H1 (cell line): Measurements from ENCODE around the gene OR12D1. TPM values are rescaled to one million over a fixed set of nuclear protein-coding genes. Genes with fewer than 3 reads are reported as not detected.

Experiments
- BRCA1 ChIP-seq: IDR thresholded peaks from 2 replicates; pipeline ENCODE4 v1.6.1; 2012; ENCODE audit warnings: low read depth, low read length, improper control_type of control experiment
- CHD1 ChIP-seq: IDR thresholded peaks from 2 replicates; pipeline ENCODE4 v1.6.1; 2012; ENCODE audit warnings: low read depth, low read length, improper control_type of control experiment
- CHD7 ChIP-seq: fragments of 300-600 bp; sonication (generic); IDR thresholded peaks from 2 replicates; pipeline ENCODE4 v1.7.1; 2012; ENCODE audit warnings: low read length, moderate library complexity, mild to moderate bottlenecking, inconsistent platforms; ENCODE audit not compliant: insufficient replicate concordance
- EP300 ChIP-seq, 2 experiments: IDR thresholded peaks; 1 replicate in 1 of 2; 2 replicates in 1 of 2; pipeline ENCODE4 v1.6.1; 2011 to 2012; ENCODE audit warnings: low read depth in 2 of 2, low read length in 2 of 2, mild to moderate bottlenecking in 2 of 2, borderline replicate concordance in 1 of 2, inconsistent platforms in 1 of 2, moderate library complexity in 1 of 2
- GABPA ChIP-seq: IDR thresholded peaks from 2 replicates; pipeline ENCODE4 v1.6.1; 2011; ENCODE audit warnings: mild to moderate bottlenecking, low read length, moderate library complexity, borderline replicate concordance; ENCODE audit not compliant: insufficient read depth
- KDM1A ChIP-seq: fragments of 200-600, 300-600 bp; sonication (generic); IDR thresholded peaks from 2 replicates; pipeline ENCODE4 v1.7.1; 2016; ENCODE audit warnings: mild to moderate bottlenecking, low read length, borderline replicate concordance
- KDM4A ChIP-seq: IDR thresholded peaks from one replicate; pipeline ENCODE4 v1.7.1; 2012; ENCODE audit warnings: low read depth, mild to moderate bottlenecking, moderate library complexity, low read length, inconsistent platforms; ENCODE audit not compliant: severe bottlenecking
- NANOG ChIP-seq: IDR thresholded peaks from 2 replicates; pipeline ENCODE4 v1.6.1; 2011; ENCODE audit warnings: low read length, low read depth, mild to moderate bottlenecking, inconsistent platforms; ENCODE audit not compliant: insufficient read depth, poor library complexity, severe bottlenecking
- RAD21 ChIP-seq, 2 experiments: IDR thresholded peaks in 1 of 2; conservative IDR thresholded peaks in 1 of 2; 2 replicates each; pipeline ENCODE4 v1.6.1; 2011; ENCODE audit warnings: low read depth in 2 of 2, low read length in 2 of 2, improper control_type of control experiment in 1 of 2, inconsistent platforms in 1 of 2, mild to moderate bottlenecking in 1 of 2, moderate library complexity in 1 of 2
- RXRA ChIP-seq: IDR thresholded peaks from 2 replicates; pipeline ENCODE4 v1.6.1; 2011; ENCODE audit warnings: low read depth, mild to moderate bottlenecking, low read length, moderate library complexity; ENCODE audit not compliant: insufficient read depth
- YY1 ChIP-seq: IDR thresholded peaks from 2 replicates; pipeline ENCODE4 v1.6.1; 2011; ENCODE audit warnings: low read depth, mild to moderate bottlenecking, low read length
- polyA plus RNA-seq, 7 experiments: library from polyadenylated mRNA; depleted of rRNA in 3 of 7; stranded (reverse) in 5 of 7; unstranded in 2 of 7; fragments of >200 nt in 5 of 7; fragments of 200-250 nt in 2 of 7; gene quantifications; 1 replicate in 5 of 7; 2 replicates in 1 of 7; 4 replicates in 1 of 7; pipeline versions ENCODE4 v1.2.1 to v1.2.3, GENCODE V29; 2011 to 2013; ENCODE audit warnings: missing spikeins in 2 of 7, mixed read lengths in 2 of 7
- total RNA-seq: library from RNA; stranded (reverse); fragmentation: NEBNext Ultra II Directional; extraction: Animal tissue kit (Norgen Biotek cat#: 25700); gene quantifications from 2 replicates; pipeline ENCODE4 v1.2.1, GENCODE V29; 2021

OR12D1 gene
- total and polyA plus RNA-seq, 2 of the 8 experiments (the other 6 are each of a cell fraction or from before 2014, with no cell fraction given): not detected

- TF ChIP-seq CHD7 (no peak), KDM1A (no peak), KDM4A (no peak), EP300 (IDR thresholded peaks at IDR 0.05; ENCODE audit: borderline replicate concordance in 1 of 2, low read depth in 2 of 2, low read length in 2 of 2) (no peak), NANOG (no peak), YY1 (no peak), RXRA (no peak), BRCA1 (no peak), RAD21 (IDR thresholded peaks at IDR 0.05 in 1 of 2, conservative IDR thresholded peaks at IDR 0.05 in 1 of 2; ENCODE audit: low read depth in 2 of 2, low read length in 2 of 2) (no peak), GABPA (no peak), CHD1 (no peak)
These were observed 47.3 kb downstream of the OR12D1 start (continued) for GRCh38 chr6:29462022-29462421.
